VCaP (cell line): ENCODE measurements around the gene RNU5B-1.
A peak's percentile ranks its signal among the peaks of the same experiment; 100 is the strongest.

Experiments used
- H3K27ac ChIP-seq: fragments of 450-650 bp; 2 replicates; pipeline ENCODE4 v1.5.1; 2017
- TF ChIP-seq, protein P1 (sequence below): fragments of 450-650 bp; conservative IDR thresholded peaks from 2 replicates; pipeline ENCODE4 v1.5.1; 2017; ENCODE audit warnings: mild to moderate bottlenecking, moderate library complexity

RNU5B-1 gene

DNA sequence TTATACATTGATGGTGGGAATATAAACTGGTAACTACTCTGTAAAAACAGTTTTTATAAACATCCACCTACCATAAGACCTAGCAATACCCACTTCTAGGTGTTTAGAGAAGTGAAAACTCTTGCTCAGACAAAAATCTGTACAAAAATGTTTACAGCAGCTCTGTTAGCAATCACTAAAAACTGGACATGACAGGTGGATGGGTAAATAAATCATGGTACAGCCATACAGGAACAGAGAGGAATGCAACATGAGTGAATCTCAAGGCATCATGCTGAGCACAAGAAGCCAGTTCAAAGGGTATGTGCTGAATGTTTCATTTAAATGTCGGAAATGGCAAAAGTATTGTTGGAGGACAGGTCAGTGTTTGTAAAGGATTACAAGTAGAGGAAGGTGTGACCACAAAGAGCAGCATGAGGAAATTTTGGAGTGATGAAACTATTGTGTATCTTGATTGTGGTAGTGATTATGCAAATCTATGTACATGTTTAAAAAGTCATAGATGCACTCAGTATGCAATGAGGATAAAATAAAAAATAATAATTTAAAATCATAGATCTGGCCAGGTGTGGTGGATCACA lies 11.4 kb upstream of the RNU5B-1 start:
- H3K27ac ChIP-seq, result no peak overlapping the region
- TF ChIP-seq, protein P1, sequence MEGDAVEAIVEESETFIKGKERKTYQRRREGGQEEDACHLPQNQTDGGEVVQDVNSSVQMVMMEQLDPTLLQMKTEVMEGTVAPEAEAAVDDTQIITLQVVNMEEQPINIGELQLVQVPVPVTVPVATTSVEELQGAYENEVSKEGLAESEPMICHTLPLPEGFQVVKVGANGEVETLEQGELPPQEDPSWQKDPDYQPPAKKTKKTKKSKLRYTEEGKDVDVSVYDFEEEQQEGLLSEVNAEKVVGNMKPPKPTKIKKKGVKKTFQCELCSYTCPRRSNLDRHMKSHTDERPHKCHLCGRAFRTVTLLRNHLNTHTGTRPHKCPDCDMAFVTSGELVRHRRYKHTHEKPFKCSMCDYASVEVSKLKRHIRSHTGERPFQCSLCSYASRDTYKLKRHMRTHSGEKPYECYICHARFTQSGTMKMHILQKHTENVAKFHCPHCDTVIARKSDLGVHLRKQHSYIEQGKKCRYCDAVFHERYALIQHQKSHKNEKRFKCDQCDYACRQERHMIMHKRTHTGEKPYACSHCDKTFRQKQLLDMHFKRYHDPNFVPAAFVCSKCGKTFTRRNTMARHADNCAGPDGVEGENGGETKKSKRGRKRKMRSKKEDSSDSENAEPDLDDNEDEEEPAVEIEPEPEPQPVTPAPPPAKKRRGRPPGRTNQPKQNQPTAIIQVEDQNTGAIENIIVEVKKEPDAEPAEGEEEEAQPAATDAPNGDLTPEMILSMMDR, result no peak

DNA sequence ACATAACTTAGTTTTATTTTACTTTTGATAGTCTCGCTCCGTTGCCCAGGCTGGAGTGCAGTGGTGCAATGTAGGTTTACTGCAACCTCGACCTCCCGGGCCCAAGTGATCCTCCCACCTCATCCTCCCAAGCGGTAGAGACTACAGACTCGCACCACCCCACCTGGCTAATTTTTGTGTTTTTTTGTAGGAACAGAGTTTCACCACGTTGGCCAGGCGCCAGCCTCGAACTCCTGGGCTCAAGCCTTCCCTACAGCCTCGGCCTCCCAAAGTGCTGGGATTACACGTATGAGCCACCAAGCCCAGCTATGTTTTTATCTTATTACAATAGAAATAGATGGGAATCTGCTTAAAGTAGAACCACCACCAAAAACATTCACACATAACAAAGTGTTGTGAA lies 5.7 kb upstream of the RNU5B-1 start:
- TF ChIP-seq, protein P1, result no peak
- H3K27ac ChIP-seq, result no peak overlapping the region

DNA sequence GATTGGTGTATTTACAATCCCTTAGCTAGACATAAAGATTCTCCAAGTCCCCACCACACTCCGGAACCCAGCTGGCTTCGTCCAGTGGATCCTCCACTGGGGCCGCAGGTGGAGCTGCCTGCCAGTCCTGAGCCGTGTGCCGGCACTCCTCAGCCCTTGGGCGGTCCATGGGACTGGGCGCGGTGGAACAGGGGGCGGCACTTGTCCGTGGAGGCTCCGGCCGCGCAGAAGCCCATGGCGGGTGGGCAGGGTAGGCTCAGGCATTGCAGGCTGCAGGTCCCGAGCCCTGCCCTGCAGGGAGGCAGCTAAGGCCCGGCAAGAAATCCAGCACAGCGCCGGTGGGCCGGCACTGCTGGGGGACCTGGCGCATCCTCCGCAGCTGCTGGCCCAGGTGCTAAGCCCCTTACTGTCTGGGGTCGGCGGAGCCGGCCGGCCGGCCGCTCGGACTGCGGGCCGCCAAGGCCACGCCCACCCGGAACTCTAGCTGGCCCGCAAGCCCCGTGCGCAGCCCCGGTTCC lies 3.5 kb upstream of the RNU5B-1 start:
- TF ChIP-seq, protein P1, result no peak
- no peak overlapping the region for H3K27ac ChIP-seq

DNA sequence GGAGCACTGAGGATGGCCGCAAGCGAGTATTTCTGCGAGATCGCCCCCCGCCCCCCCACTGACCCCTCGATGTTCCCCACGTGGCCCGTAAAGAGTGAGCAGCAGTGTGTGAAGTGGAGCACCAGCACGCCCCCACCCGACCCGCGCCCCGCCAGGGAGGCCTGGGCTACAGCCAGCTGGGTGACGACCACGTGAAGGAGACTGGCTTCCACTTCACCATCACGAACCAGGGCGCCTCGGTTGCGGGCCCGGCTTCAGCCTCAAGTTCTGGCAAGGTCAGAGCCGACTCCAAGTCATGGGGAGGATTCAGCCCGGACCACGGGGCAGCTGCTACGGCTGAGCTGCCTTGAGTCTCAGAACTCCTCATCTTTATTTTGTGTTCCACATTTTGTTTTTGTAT lies 2.4 kb upstream of the RNU5B-1 start:
- 0 out of 2 replicates have a peak overlapping the region, but pooled peaks have one; percentile 98 for H3K27ac ChIP-seq
- TF ChIP-seq, protein P1, result no peak

DNA sequence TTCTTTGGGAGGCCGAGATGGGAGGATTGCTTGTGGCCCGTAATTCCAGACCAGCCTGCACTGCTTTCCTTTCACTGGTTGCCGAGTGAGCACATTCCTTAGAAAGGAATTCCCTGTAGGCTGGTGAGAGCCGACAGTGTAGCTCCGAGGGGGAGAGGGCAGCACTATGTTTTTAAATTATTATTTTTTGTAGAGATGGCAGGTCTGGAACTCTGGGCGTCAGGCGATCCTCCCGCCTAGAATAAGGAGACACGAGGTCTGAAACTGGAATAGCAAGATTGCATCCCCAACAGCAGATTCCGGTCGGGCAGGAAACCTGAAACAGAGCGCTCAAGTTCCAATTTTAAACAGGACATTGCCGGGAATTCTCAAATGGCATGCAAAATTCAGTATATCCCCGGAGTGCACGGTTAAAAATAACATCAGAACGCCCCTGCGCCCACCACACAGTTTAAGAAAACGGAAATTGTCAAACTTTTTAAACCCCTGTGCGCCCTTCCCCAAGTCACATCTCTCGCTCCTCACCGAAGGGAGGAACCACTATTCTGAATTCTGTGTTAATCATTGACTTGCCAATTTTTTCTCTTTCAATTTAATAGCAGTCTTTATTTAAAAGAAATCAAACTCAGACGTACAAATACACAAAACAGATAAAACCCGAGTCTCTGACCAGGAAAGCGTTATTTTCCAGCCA lies 643 bp upstream of the RNU5B-1 start:
- TF ChIP-seq, protein P1, result no peak
- H3K27ac ChIP-seq, result peak overlapping the region; percentile 98

DNA sequence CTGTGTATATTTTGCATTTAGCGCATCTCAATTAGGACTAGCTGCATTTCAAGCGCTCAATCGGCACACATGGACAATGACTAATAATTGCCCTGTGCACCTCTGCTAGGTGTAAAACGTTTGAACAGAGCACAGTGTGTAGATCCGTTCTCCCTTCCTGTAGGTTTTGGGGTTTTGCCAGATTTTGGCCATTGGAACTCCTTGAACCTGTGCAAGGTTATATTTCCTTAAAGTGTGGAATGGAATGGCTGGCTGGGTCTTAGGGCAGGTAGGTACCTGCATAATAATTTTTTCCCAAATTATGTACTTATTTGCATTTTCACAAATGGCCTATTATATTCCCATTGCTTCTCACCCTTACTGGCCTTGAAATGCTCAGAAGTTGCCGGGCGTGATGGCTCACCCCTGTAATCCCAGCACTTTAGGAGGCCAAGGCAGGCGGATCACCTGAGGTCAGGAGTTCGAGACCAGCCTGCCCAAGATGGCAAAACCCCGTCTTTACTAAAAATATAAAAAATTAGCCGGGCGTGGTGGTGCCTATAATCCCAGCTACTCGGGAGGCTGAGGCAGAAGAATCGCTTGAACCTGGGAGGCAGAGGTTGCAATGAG lies 777 bp downstream of the RNU5B-1 start:
- H3K27ac ChIP-seq, result peak overlapping the region; percentile 98

DNA sequence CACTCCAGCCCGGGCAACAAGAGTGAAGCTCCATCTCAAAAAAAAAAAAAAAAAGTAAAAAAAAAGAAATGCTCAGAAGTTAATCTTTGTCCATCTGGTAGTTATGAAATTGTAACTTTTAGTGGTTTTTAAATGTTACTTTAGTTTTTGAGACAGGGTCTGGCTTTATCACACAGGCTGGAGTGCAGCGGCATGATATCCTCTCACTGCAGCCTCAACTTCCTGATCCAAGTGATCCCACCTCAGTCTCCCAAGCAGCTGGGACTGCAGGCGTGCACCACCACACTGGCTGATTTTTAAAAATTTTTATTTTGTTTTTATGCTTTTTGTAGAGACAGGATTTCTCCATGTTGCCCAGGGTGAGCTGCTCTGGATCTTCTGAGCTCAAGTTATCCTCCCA lies 1.3 kb downstream of the RNU5B-1 start:
- TF ChIP-seq, protein P1, result no peak
- H3K27ac ChIP-seq, result peak overlapping the region; percentile 98

More for the DNA sequence above, 777 bp downstream of the RNU5B-1 start:
- TF ChIP-seq, protein P1, result no peak
